ENCODE results near the gene LACRT.

LACRT gene

DNA sequence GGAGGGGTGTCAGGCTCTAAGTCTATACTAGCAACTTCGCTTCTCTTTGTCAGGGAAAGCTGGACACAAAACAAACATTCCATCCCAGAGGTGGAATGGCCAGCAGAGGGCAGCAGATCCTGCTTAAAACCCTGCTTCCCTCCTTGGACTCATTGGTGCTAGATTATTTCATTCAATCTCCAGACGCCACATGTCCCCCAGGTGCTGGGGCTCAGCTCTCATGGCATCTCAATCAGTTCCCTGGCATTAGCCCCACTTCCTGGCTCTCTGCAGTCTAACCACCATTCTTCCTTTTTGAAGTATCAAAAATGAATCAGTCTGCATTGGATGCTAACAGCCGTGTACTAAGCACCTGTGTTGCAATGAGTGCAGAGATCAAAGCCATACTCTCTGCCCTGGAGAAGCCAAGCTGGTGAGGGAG lies 38.2 kb downstream of the LACRT start:
- peak; percentile 44 for DNase-seq

DNA sequence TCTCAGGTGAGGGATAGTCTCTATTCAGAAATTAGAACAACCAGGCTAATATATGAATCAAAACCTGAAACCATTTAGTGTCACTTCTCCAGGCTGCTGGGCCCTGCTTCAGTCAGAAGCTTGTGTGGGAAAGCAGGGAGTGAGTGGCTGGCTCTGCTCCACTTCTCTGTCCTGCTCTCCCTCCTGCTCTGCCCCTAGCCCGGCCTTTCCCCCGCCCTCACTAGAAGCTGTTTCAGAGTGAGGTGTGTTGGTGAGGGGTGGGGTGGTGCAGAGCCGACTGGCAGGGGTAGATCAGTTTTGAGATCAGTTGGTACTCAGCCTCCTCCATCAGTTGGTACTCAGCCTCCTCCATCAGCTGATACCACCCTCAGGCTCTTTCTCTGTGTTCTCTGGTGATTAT lies 39.2 kb downstream of the LACRT start:
- no peak for DNase-seq

DNA sequence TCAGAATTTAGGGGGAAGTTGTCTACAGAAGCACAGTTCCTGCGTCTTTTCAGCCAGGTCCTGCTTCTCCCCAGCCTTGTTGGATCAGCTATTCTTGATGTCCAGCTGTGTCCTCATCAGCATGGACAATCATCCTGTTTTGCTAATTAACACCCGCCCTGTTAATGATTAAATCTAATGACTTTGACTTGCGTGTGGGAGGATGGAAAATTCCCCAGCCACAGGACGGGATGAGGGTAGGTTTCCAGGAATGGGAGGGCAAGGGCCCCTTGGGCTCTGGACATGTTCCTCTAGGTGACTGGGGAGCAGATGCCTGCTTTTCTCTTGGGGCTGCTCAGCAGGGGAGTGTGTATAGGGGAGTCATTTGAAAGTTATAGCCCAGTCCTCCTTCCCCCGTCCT lies 41.0 kb downstream of the LACRT start:
- no peak for DNase-seq

DNA sequence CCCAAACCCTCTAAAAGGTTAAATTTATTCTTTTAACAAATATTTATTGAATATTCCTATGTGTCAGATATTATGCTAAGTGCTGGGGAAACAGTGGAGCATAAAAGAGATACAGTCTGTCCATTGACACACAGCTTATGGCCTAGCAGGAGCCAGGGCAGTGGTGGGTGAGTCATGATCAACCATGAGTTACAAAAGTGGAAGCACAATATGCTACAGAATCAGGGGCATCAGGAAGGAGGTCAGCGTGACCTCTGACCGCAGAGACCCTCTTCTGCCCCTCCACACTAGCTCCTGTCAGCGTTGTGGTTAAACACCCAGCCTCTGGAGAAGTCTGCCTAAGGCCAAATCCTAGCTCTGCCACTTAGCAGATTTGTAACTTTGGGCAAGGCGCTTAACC lies 41.6 kb downstream of the LACRT start:
- DNase-seq, result no peak

GRCh38 chr12:54592316-54592715 lies 42.4 kb downstream of the LACRT start:
- no peak for DNase-seq

- no peak for DNase-seq
These were observed 43.6 kb downstream of the LACRT start for GRCh38 chr12:54590978-54591591.

- DNase-seq, result no peak
These were observed 44.7 kb downstream of the LACRT start for GRCh38 chr12:54589964-54590363.

- no peak for DNase-seq
These were observed 45.8 kb downstream of the LACRT start for GRCh38 chr12:54588890-54589267.

- no peak for DNase-seq
These were observed 46.4 kb downstream of the LACRT start, which contains the start of gene PPP1R1A for GRCh38 chr12:54588110-54588889. TSS of gene PPP1R1A (minus strand) at chr12:54588659. CDS start at chr12:54588488, 171 bp downstream.

- no peak for DNase-seq
These were observed 47.3 kb downstream of the LACRT start for GRCh38 chr12:54587315-54587873.

DNA sequence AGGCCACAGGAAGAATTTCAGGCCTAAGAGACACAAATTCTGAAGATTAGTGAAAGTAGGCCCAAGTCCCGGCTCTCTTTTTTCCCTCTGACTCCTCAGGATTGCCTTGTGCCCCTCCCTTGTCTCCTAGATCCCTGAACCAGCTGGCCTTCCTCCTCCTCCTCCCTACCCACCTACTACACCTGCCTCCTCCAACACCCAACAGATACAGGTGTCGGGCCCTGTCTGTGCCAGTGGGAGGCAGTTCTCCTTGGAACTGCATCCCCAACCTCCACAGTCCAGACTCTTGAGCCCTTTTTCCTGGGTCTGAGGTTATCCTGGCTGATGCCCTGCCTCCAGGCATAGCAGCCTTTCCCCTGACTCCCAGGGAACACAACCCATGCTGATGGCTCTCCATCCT lies 48.1 kb downstream of the LACRT start:
- no peak for DNase-seq

DNA sequence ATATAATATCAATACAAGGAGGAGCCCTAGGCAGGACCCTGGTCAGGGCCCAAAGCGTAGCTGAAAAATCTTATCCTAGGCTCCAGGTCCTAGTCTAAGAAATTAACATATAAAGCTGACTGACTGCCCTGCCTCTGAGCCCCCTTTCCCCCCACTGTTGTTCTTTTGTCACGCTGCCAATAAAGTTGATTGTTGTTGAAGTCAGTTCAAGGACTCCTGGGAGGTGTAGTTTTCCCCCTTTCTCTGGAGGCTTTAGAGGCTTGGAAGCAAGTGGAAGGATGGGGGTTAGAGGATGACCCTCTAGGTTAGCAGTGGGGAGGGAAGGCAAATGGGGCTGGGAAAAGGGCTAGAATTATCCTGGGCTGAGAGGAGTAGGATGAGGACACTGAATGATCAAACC lies 49.5 kb downstream of the LACRT start:
- DNase-seq, result no peak

DNA sequence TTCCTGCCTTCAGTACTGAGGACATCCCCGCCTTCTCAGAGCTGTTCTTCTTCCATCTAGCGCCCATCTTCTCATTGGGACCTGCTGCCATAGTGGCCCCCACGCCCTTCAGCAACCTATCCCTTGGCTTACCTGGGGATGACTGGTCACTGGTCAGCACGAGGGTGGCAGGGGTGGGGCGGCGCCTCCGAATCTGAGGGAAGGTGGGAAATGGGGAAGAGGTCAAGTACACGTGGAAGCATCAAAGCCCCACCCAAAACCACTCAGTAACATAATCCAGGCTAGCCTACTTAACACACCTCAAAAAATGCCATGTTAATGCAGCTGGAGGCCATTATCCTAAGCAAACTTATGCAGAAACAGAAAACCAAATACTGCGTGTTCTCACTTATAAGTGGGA lies 50.6 kb downstream of the LACRT start:
- DNase-seq, result no peak

DNA sequence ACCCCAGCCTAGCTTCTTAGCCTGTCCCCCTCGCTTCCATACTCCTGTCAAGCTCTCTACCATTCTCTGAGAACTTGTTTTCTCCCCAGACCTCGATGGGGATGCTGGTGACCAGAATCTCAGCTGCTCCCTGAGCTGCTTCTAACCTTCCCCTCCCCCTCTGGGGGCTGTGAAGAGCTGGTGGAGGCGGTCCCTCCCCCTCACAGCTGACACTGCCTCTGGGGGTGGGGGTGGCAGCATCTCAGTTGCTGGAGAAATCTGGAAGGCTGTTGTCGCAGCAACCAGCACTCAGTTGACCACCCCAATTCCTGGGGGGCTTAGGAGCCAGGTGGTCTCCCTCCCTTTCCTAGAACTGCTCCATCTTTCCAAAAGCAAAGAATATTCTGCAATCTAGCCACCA lies 51.0 kb downstream of the LACRT start:
- no peak for DNase-seq

DNA sequence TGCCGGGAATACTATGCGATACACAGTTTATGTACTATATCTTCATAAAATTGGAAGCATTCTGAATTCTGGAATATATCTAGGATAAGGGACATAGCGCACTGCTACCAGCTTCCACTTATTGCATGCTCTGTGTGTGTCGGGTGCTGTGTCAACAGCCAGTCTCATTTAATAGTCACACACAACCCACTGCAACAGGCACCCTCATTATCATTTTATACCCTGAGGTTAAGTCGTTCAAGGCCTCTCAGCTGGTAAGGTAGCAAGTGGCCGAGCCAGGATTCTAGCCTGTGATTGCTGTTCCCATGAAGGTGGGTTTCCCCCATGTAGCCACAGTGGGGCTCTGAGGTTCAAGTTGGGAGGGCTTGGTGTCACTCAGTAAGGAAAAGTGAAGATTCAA lies 53.3 kb downstream of the LACRT start:
- no peak for DNase-seq
